Stimulated activated CD4-positive, alpha-beta T cell treated with anti-CD3 and anti-CD28 coated beads, Interleukin-12 subunit alpha, Interleukin-12 subunit beta, amount 100 ng/mL, for 48 hours (primary cell): Measurements from ENCODE around the gene P2RX5.
"Not testable (repeated sequence)": the region's sequence is repeated elsewhere in the genome, so short reads cannot be mapped to it uniquely, and the experiment has no call there.

Experiments
- DNase-seq, 3 donors: peaks; one replicate each; pipeline ENCODE4 v3.0.0-alpha.2; 2020; ENCODE audit warnings: low read depth in 2 of 3, low spot score in 1 of 3

P2RX5 gene

GRCh38 chr17:3695723-3696411 lies at the start of gene P2RX5:
P2RX5 (minus strand) TSS chr17:3696155; CDS start chr17:3696005, 150 bp downstream.
- peak in 1 of 3 donors; percentile 35 for DNase-seq

- DNase-seq: no peak
Measured at GRCh38 chr17:3745071-3745470, 49.1 kb upstream of the P2RX5 start.

- DNase-seq: no peak
Measured at GRCh38 chr17:3744014-3744413, 48.1 kb upstream of the P2RX5 start.

GRCh38 chr17:3740611-3741073 lies 44.7 kb upstream of the P2RX5 start:
- no peak for DNase-seq

GRCh38 chr17:3739422-3740124 lies 43.6 kb upstream of the P2RX5 start:
- DNase-seq: no peak

GRCh38 chr17:3738562-3739295 lies 42.8 kb upstream of the P2RX5 start:
- DNase-seq: peak; percentile 44 to 61 (median 56)

GRCh38 chr17:3735515-3735914 lies 39.6 kb upstream of the P2RX5 start:
- DNase-seq: no peak

- DNase-seq: not testable (repeated sequence)
Measured at GRCh38 chr17:3734911-3735276, 38.9 kb upstream of the P2RX5 start.

GRCh38 chr17:3732210-3732621 lies 36.3 kb upstream of the P2RX5 start:
- DNase-seq: no peak

- DNase-seq: no peak
Measured at GRCh38 chr17:3730881-3731429, 35.0 kb upstream of the P2RX5 start.

GRCh38 chr17:3729881-3730280 lies 33.9 kb upstream of the P2RX5 start:
- DNase-seq: no peak

- DNase-seq: not testable (repeated sequence)
Measured at GRCh38 chr17:3728099-3728498, 32.1 kb upstream of the P2RX5 start.

GRCh38 chr17:3727041-3727440 lies 31.1 kb upstream of the P2RX5 start:
- no peak for DNase-seq

- DNase-seq: no peak
Measured at GRCh38 chr17:3724378-3725077, 28.6 kb upstream of the P2RX5 start.

- peak; percentile 85 to 91 (median 90) for DNase-seq
Measured at GRCh38 chr17:3723556-3724377, 27.8 kb upstream of the P2RX5 start, which contains the start of gene HASPIN. HASPIN (plus strand) TSS chr17:3723903; CDS start chr17:3723936, 33 bp downstream.

GRCh38 chr17:3723188-3723555 lies 27.2 kb upstream of the P2RX5 start:
- DNase-seq: no peak

GRCh38 chr17:3722716-3723115 lies 26.8 kb upstream of the P2RX5 start:
- no peak for DNase-seq

- no peak for DNase-seq
Measured at GRCh38 chr17:3719265-3719664, 23.3 kb upstream of the P2RX5 start.

- no peak for DNase-seq
Measured at GRCh38 chr17:3718201-3718600, 22.2 kb upstream of the P2RX5 start.

GRCh38 chr17:3715296-3715695 lies 19.3 kb upstream of the P2RX5 start:
- DNase-seq: no peak
